Activated CD4-positive, alpha-beta T cell treated with anti-CD3 and anti-CD28 coated beads for 1 hour (primary cell): ENCODE data around the gene IGHMBP2.
A peak's percentile ranks its signal among the peaks of the same experiment; 100 is the strongest.

Experiments used
- DNase-seq: peaks from one replicate; pipeline ENCODE4 v3.0.0-alpha.2; 2020

The IGHMBP2 gene

DNA sequence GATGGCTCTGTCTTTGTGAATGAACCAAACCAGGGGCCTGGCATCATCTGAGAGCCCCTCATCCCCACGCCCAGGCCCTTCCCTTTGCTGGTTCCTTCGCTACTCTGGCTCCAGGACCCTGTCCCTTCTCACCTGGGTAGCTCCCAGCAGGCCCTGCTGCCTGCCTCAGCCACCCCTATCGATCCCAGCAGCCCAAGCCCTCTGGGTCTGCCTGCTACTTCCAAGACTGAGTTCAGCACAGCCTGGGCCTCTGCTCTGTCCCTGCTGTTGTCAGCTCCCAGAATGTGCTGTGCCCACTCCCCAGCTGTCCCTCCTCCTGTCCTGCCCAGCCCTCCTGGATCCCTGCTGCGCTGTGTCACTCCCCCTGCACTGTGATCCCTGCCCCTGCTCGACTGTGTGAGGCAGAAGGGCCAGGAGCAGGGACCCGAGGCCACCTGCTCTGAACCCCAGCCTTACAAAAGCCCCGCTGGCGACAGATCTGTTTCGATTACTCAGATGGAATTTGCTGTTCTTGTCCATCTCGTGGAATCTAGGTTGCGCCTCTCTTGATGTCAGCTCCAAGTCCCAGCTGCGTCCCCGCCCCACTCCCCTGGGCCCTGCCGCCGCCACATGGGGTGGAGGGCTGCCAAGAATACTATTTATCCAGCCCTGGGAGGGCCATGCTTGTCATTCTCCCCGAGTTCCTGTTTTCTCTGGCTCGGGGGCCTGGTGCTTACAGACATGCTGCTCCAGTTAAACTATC, 13.0 kb upstream of the IGHMBP2 start:
- no peak for DNase-seq

DNA sequence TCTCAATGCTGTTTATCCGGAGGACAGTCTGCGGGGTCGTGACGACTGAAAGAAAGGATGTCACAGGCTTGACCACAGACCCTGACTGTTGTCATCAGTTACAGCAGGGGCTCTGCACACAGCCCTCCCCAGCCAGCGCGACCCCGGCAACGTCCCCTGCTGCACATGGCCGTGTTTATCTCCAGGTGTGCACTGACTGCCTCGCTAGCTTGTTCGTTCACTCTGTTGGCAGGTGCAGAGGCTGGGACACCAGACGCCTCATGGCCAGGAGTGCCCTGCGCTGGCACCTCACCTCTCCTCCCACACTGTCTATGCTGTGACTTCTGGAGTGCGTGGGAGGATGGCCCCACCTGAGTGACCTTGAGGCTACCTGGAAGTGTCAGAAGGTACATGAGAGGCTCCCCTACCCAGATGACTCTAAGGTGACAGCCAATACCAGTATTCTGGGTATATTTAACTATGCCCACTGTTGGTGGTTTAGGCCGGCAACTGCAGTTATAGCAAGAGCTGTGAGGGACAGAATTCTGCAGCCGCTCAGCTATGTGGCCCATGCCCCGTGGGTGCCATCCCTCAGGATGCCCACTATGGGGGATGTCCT, 12.2 kb upstream of the IGHMBP2 start:
- no peak for DNase-seq

DNA sequence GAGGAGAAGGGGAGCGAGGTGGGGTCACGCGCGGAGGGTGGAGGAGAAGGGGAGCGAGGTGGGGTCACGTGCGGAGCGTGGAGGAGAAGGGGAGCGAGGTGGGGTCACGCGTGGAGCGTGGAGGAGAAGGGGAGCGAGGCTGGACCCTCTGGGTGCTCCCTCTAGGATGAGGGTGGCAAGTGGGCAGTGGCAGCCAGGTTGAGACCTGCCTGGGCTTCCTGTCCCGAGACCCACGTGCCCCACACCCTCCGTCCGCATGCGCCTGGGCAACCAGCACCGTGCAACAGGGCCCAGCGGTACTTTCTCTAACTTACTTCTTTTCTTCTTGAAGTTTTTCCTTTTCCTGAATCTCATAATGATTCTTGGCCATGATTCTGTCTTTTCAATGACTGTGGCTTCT, 11.1 kb upstream of the IGHMBP2 start:
- no peak for DNase-seq

DNA sequence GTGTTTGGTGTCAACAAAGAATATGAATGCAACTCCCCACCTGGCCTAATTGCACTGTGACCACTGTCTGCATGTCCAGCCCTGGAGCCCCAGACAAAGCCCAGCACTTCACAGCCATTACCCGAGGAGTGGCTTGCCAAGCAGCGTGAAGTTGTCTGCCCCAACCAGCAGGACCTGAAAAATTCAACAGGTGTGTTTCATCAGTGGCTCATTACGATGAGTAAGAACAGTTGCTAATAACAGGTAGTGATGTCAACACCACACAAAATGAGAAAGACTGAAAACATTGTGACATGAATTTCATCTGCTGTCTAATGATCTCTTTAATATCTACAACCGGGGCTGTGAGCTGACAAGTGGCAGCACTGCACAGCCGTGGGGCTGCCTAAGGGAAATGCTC, 10.4 kb upstream of the IGHMBP2 start:
- DNase-seq, result no peak

DNA sequence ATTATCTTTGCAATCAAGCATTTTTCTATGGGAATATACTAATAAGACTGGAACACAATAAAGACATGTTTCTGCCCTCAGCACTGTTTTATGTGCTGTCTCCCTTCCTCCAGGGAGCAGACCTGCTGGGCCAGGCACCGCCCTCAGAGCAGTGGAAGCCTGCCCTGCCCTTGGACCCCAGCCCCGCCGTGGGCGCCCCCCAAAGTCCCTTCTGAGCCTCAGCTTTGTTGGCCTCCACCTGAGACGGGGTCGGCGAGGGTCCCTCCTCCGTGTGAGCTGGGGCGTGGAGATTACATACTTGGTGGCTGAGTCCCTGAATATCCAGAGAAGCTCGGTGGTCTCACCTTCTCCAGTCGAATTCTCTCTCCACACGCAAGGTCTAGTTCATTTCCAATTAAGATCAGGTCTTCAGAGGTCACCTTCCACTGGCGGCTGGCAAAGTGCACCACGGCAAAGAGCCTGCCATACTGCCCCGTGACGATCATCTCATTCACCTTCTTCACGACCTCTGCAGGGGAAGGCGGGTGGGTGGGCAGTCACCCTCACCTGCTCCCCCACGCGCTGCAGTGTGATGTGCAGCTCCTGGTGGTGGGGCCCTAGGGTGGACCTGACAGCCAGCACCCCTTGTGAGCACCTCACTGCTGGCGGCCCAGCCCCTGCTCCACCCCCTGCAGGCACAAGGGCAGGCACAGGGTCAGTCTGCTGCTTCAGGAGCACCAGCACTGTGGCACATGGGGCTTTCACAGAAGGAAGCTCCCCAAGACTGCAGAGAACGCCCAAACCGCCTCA, 7.3 kb upstream of the IGHMBP2 start:
- no peak for DNase-seq

DNA sequence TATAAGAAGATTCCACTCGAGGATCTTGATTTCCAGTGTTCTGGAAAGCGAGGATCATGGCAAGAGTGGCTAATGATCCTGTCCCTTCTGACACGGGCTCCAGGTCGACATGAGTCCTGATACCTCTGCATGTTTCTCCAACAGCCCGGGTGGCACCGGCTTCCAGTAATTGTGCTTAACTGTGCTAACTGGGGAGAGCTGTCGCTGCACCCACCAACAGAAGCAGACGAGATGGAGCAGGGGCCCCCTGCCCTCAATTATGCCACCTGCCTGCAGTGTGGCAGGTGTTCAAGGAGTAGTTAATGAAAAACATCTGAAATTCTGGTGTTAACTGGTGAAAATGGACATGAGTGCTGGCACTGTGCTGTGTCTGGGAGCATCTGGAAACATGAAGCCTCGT, 6.2 kb upstream of the IGHMBP2 start:
- no peak for DNase-seq

DNA sequence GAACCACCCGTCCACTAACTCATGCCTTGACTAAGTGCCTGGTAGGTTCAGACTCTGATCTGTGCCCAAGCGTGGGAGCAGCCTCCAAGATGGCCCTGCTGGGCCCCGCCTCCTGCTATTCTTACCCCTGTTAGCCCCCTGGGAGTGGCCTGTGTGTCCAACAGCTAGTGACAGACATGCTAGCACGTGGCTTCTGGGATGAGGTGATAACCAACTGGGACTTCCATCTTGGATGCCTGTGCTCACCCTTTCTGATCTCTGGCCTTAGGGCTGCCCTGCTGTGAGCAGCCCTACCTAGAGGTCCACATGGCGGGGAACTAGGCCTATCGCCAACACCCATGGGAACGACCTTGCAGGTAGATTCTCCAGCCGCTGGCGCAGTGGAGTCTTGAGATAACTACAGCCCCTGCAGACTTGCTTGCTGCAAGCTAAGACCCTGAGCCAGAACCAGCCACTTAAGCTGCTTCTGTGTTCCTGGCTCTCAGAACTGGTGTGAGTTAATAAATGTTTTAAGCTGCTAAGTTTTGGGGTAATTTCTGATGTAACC, 2.8 kb upstream of the IGHMBP2 start:
- DNase-seq, result no peak

DNA sequence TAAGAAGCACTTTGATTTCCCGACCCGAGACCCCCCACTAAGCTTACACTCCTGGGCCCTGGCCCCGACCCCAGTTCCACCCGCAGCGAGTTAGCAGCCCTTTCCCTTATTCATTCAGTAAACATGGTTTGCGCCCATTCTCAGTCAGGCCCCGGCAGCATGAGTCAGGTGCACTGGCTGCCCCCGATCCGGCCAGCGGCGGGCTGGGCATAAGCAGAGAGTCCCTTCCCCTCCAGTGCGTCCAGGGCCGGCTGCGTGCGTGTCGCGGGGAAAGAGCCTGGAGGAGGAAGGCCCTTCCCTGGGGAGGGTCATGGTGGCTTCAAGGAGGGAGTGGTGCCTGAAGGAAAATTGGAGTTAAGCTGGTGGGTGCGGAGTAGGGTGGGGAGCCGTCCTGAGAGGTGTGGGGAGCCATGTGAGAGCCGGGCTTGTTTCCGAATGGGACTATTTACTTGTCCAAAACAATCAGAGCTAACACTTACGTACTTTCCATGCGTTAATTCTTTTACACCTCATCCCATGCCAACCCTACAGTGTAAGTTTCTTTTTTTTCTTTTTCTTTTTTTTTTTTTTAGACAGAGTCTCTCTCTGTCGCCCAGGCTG, 657 bp downstream of the IGHMBP2 start:
- DNase-seq, result peak; percentile 14

DNA sequence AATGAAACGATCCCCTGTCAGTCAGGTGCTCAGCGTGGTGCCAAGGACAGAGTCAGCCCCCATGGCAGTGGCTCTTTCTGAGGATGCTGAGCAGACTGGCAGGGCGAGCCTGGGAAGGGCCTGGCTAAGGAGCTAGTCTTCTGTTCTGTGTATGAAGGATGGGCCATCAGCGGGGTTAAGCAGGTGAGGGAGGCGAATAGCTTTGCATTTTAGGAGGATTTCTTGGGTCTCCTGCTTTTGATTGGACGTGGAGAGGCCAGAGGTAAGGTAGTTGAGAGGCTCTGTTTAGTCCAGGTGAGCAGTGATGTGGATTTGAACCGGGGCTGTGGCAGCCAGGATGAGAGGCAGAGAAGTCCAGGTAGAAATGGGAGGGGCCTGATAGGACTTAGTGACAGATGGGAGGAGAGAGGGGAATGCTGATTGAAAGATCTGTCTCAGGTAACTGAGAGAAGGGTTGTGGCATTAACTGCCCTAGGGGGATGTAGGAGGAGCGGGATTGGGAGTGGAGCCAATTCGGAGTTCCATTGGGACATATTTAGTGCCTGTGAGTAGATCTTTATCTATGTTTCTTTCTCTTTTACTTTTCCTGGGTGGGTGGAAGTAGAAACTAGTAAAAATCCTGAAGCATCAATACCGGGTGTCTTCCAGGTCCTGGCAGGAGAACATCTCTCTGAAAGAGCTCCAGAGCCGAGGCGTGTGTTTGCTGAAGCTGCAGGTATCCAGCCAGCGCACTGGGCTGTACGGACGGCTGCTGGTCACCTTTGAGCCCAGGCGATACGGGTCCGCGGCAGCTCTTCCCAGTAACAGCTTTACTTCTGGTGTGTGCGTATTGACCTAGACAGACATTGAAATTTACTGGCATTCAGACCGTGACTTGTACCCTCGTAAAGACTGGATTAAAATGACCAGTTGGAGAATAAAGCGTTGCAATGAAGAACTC, 2.0 kb downstream of the IGHMBP2 start:
- DNase-seq, result no peak

DNA sequence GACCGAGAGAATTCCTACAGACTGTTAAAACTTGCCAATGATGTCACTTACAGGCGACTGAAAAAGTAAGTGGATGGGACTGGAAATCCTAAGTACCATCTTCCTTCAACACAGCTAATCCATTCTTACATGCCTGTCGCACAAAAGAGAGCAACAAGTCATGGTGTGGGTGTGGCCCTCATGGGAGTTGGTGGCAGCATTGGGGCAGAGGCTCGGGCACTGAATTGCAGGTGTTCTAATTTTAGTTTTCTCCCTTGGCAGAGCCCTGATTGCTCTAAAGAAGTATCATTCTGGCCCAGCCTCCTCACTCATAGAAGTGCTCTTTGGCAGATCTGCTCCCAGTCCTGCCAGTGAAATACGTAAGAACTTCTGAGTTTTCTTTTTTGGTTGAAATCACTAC, 4.6 kb downstream of the IGHMBP2 start:
- DNase-seq, result no peak

DNA sequence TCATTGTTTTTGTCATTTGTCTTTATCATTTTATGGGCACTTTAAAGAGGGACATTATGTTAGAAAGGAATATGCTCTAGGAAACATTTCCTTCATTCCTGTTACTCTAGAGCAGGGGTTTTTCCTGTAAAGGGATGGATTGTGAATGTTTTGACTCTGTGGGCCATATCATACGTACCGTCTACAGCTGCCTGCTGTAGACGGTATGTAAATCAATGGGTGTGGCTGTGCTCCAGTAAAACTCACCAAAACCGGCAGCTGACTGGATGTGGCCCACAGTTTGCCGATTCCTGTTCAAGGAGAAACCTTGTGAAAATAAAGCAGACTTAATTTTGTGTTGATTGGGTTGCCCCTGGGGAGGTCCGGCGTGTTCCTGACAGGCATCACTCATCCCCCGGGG, 7.3 kb downstream of the IGHMBP2 start:
- DNase-seq, result no peak

DNA sequence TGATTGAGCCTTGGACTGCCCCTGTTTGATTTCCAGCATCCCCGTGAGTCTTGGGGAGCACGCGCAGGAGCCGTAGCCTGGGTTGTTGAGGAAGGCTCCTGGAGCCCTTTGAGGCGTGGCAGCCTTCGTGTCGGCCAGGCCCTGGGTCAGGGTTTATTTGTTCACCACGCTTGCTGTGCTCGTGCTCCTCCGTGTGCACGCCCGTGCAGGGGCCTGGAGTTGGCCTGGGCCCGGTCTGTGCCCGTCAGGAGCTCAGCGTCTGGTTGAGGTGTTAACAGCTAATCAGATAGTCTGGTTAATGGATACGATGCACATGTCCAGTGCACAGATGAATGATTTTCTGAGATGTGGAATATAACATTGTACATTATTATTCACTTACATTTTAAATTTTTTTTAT, 8.0 kb downstream of the IGHMBP2 start:
- no peak for DNase-seq

DNA sequence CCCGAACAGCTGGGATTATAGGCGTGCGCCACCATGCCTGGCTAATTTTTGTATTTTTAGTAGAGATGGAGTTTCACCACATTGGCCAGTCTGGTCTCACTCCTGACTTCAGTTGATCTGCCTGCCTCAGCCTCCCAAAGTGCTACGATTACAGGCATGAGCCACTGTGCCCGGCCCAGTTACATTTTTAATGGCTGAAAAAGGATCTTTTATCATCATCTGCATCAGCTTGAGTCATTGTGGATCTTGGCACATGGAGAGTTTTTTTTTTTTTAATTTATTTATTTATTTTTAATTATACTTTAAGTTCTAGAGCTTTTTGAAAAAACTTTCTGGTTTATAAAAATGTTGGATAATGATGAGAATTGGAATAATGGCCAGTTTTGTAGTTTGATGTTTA, 8.6 kb downstream of the IGHMBP2 start:
- no peak for DNase-seq

DNA sequence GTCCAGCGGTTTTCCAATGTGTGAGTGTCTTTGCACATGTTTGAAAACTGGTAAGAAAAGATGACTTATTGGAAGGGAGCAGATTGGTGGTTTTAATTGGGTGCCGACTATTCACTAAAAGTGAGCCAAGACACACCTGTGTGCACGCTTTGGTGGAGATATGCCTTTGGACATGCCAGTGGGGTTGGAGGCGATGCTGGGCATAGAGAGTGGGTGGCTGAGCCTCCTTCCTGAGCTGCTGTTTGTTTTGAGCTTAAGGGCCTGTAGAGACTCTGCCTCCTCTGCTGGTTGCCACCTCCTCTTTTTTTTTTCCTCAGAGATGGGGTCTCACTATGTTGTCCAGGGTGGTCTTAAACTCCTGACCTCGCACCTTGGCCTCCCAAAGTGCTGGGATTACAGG, 9.5 kb downstream of the IGHMBP2 start:
- no peak for DNase-seq

DNA sequence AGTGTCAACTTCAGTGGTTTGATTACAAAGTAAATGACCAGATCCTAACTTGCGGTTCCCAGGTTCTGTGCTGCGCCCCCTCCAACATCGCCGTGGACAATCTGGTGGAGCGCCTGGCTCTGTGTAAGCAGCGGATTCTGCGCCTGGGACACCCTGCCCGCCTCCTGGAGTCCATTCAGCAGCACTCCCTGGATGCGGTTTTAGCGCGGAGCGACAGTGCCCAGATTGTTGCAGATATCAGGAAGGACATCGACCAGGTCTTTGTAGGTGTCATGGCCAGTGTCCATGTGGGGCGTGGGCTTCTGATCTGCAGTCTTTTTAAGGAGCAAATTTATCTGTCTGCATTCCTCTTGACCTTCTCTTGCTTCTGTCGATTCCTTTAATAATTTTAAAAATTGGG, 11.1 kb downstream of the IGHMBP2 start:
- DNase-seq, result no peak

DNA sequence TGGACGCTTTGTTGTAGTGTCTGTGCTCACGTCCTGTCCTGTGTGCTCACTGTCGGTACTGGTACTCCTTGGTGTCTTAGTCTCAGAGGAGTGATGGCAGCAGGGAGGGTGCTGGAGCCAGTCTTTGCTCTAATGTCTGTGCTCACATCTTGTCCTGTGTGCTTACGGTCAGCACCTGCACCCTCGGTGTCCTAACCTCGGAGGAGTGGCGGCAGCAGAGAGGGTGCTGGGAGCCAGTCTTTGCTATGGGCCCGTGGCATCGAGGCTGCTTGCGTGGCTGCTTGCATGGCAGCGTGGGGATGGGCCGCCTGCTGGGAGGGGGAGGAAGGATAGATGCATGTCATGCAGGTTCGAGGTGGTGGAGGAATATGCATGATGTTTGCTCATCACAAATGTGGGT, 12.7 kb downstream of the IGHMBP2 start:
- no peak for DNase-seq

DNA sequence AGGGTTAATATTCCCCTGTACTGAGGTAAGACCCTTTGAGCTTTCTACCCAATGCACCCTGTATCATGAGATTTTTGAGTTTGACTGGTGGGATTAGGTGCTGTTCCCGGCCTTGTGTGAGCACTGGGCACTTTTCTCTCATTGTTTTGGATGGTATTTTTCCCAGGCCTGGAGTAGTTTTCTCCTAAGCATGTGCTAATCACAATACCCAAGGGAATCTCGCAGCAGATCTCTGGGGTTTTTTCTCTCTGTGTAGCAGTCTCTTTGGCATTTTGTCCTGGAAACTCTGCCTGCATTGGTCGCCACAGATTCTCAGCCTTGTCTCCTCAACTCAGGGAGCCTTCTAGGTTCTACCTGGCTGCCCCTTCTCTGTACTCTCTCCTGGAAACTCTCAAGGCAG, 19.9 kb downstream of the IGHMBP2 start:
- DNase-seq, result no peak

DNA sequence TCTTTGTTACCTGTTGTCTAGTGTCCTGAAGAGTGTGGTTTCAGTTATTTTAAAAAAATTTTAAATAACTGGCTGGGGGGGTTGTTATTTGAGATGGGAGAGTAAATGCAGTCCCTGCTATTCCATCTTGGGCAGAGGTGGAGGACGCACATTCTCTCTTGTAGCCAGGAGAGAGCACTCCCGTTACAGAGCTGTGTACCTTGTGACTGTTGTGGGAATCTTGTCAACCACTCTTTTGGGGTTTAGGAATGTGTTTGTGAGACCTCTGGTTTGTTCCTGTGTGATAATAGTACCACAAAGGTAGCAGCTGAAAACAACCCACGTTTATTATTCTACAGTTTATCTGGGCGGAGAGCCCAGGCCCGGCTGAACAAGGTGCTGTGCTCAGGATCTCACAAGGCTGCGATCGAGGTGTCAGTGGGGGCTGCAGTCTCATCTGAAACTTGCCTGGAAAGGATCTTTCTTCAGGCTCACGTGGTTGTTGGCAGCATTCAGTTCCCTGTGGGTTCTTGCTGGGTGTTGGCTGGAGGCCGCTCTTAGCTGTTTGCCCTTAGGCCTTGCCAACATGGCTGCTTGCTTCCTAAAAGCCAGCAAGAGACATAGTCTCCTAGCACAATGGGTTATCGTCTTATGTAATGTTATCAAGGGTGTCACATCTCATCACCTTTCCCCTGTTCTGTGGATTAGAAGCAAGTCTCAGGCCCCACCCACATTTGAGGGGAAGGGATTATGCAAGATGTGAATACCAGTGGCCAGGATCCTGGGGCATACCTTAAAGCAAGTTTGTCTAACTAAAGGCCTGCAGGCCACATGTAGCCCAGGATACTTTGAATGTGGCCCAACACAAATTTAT, 20.6 kb downstream of the IGHMBP2 start:
- no peak for DNase-seq

DNA sequence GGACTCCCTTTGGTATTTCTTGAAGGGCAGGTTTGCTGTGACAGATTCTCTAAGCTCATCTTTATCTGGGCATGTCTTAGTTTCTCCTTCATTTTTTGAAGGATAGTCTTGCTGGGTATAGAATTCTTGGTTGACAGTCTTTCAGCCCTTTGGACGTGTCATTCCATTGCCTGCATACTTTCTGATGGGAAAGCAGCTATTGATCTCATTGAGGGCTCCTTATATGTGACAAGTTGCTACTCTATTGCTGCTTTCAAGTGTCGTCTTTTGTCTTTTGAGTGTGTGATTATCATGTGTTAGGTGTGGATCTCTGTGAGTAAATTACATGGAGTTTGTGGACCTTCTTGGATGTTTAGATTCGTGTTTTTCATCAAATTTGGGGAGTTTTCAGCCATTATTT, 21.9 kb downstream of the IGHMBP2 start:
- DNase-seq, result no peak

DNA sequence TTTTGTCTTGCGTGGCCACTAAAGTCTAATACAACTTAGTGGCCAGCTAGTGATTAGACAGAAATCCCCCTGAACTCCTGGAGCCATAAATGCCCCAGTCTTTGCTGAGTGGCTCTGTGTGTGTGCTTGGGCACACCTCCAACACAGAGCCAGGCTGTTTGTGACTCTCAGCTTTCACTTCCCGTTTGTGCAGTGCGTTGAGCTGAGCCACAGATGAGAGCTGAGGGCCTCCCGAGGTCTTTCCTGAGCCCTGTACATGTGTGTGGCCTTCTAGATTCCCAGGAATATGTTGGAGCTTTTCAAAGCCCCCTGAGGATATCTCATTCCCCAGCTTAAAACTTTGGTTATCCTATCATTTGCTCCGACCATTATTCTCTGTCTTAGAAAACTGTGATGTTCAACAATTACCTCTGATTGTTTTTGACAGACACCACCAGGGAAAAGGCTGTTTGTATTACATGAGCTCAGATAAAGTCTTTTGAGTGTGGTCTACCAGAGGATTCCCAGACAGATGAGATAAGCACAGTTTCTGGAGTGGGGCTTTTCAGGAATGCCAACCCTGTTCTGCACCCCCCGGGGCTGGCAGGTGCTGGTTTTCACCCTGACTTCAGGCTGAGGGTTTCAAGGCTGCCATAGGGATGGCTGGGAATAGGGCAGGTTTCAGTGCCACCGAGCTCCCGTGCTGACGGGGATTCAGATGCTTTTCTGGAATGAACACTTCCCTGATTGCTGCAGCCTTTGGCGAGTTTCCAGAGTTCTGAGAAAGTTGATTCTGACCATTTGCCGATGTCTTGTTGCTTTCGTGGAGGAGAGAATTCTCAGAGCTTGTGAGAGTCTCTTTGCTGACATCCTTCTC, 23.8 kb downstream of the IGHMBP2 start:
- DNase-seq, result no peak
